NCI-H128 (cell line): ENCODE measurements around the gene ANAPC7.
"Not testable (repeated sequence)": the region's sequence is repeated elsewhere in the genome, so short reads cannot be mapped to it uniquely, and the experiment has no call there.

ENCODE experiments used
- DNase-seq: peaks from one replicate; lab custom pipeline; 2025; ENCODE audit not compliant: unreplicated experiment; lab: John Stamatoyannopoulos, UW

Gene ANAPC7

GRCh38 chr12:110349096-110349495, 54.4 kb downstream of the ANAPC7 start:
- DNase-seq, result no peak

GRCh38 chr12:110348431-110349059, 55.0 kb downstream of the ANAPC7 start:
- DNase-seq, result no peak

- DNase-seq, result no peak
These were observed 55.7 kb downstream of the ANAPC7 start for GRCh38 chr12:110347767-110348166.

- no peak for DNase-seq
These were observed 57.5 kb downstream of the ANAPC7 start for GRCh38 chr12:110345963-110346362.

GRCh38 chr12:110345176-110345661, 58.3 kb downstream of the ANAPC7 start:
- no peak for DNase-seq

- no peak for DNase-seq
These were observed 58.9 kb downstream of the ANAPC7 start for GRCh38 chr12:110344657-110345056.

- DNase-seq, result no peak
These were observed 59.6 kb downstream of the ANAPC7 start for GRCh38 chr12:110343736-110344555.

- no peak for DNase-seq
These were observed 60.4 kb downstream of the ANAPC7 start for GRCh38 chr12:110343114-110343513.

- no peak for DNase-seq
These were observed 61.4 kb downstream of the ANAPC7 start for GRCh38 chr12:110342157-110342556.

- no peak for DNase-seq
These were observed 62.8 kb downstream of the ANAPC7 start for GRCh38 chr12:110340706-110341105.

GRCh38 chr12:110340261-110340660, 63.2 kb downstream of the ANAPC7 start:
- not testable (repeated sequence) for DNase-seq

- no peak for DNase-seq
These were observed 64.1 kb downstream of the ANAPC7 start for GRCh38 chr12:110339184-110339952.

- DNase-seq, result no peak
These were observed 64.8 kb downstream of the ANAPC7 start for GRCh38 chr12:110338754-110339153.

GRCh38 chr12:110337912-110338710, 65.4 kb downstream of the ANAPC7 start:
- DNase-seq, result no peak

- DNase-seq, result no peak
These were observed 67.9 kb downstream of the ANAPC7 start for GRCh38 chr12:110335481-110336045.

GRCh38 chr12:110333201-110333600, 70.3 kb downstream of the ANAPC7 start:
- DNase-seq, result no peak

GRCh38 chr12:110330544-110330943, 73.0 kb downstream of the ANAPC7 start:
- no peak for DNase-seq

- no peak for DNase-seq
These were observed 73.4 kb downstream of the ANAPC7 start for GRCh38 chr12:110330124-110330523.

- no peak for DNase-seq
These were observed 73.8 kb downstream of the ANAPC7 start for GRCh38 chr12:110329710-110330109.
